WTC11 (cell line): Measurements from ENCODE around the gene ITGAE. TPM values are rescaled to one million over a fixed set of nuclear protein-coding genes. Genes with fewer than 3 reads are reported as not detected.

Experiments
- total RNA-seq: library from RNA; stranded (reverse); gene quantifications from 3 replicates; pipeline ENCODE4 v1.2.3, GENCODE V29; 2021

ITGAE gene
- total RNA-seq, 1 experiment from 2014 or later: 19.5 TPM

Other genes starting within 250 kb of the ITGAE start
- 0.35 to 0.82 TPM (median 0.53 TPM) in 3 replicates for gene TRPV3, start 243.4 kb downstream of the ITGAE start, total RNA-seq
- 4.4 to 6.1 TPM (median 4.7 TPM) in 3 replicates for gene TRPV1, start 191.8 kb downstream of the ITGAE start, total RNA-seq
- 29.0 to 29.3 TPM (median 29.2 TPM) in 3 replicates for gene SHPK, start 164.9 kb downstream of the ITGAE start, total RNA-seq
- gene CTNS, start 164.4 kb downstream of the ITGAE start, total RNA-seq: 10.7 to 11.9 TPM (median 11.8 TPM) in 3 replicates
- gene TAX1BP3, start 132.6 kb downstream of the ITGAE start, total RNA-seq: 71.9 to 76.9 TPM (median 76.2 TPM) in 3 replicates
- gene EMC6, start 132.4 kb downstream of the ITGAE start, total RNA-seq: 81.2 to 89.7 TPM (median 86.0 TPM) in 3 replicates
- gene P2RX5, start 105.0 kb downstream of the ITGAE start, total RNA-seq: 6.4 to 9.5 TPM (median 8.8 TPM) in 3 replicates
- 30.0 to 30.8 TPM (median 30.4 TPM) in 3 replicates for gene HASPIN, start 77.3 kb downstream of the ITGAE start, total RNA-seq
- gene NCBP3, start 45.1 kb upstream of the ITGAE start, total RNA-seq: 48.7 to 51.3 TPM (median 49.6 TPM) in 3 replicates
- gene CAMKK1, start 91.9 kb upstream of the ITGAE start, total RNA-seq: 8.0 to 9.6 TPM (median 8.7 TPM) in 3 replicates
- gene P2RX1, start 115.3 kb upstream of the ITGAE start, total RNA-seq: 0.07 TPM in 1 of 3 replicates, not detected in the others
- gene ATP2A3, start 163.2 kb upstream of the ITGAE start, total RNA-seq: 35.6 to 39.1 TPM (median 37.8 TPM) in 3 replicates